NCI-H345 treated with DMSO at 0.1 percent for 48 hours (cell line): ENCODE measurements around the gene XKR8.
"Not testable (repeated sequence)": the region's sequence is repeated elsewhere in the genome, so short reads cannot be mapped to it uniquely, and the experiment has no call there.

ENCODE experiments used
- DNase-seq: peaks from one replicate; lab custom pipeline; 2025; ENCODE audit not compliant: unreplicated experiment; lab: John Stamatoyannopoulos, UW

The XKR8 gene

GRCh38 chr1:27981145-27981544, 21.4 kb downstream of the XKR8 start:
- DNase-seq, result no peak

GRCh38 chr1:27990920-27991537, 31.3 kb downstream of the XKR8 start:
- no peak for DNase-seq

GRCh38 chr1:27992276-27992675, 32.5 kb downstream of the XKR8 start:
- no peak for DNase-seq

- DNase-seq, result no peak
Observed at GRCh38 chr1:27993241-27993640, 33.5 kb downstream of the XKR8 start.

- DNase-seq, result no peak
Observed at GRCh38 chr1:27994060-27994459, 34.3 kb downstream of the XKR8 start.

GRCh38 chr1:27994526-27994925, 34.8 kb downstream of the XKR8 start:
- not testable (repeated sequence) for DNase-seq

- DNase-seq, result no peak
Observed at GRCh38 chr1:27999055-27999454, 39.3 kb downstream of the XKR8 start.

- no peak for DNase-seq
Observed at GRCh38 chr1:28002600-28002999, 42.8 kb downstream of the XKR8 start.

GRCh38 chr1:28003117-28003516, 43.3 kb downstream of the XKR8 start:
- not testable (repeated sequence) for DNase-seq

GRCh38 chr1:28010969-28011368, 51.2 kb downstream of the XKR8 start:
- no peak for DNase-seq
